ENCODE results near the gene AARS2.
A peak's percentile ranks its signal among the peaks of the same experiment; 100 is the strongest.
"Not testable (repeated sequence)": the region's sequence is repeated elsewhere in the genome, so short reads cannot be mapped to it uniquely, and the experiment has no call there.

The AARS2 gene

GRCh38 chr6:44328203-44328602 lies 15.1 kb upstream of the AARS2 start:
- DNase-seq: not testable (repeated sequence)

GRCh38 chr6:44327760-44328159 lies 14.6 kb upstream of the AARS2 start:
- no peak for DNase-seq

DNA sequence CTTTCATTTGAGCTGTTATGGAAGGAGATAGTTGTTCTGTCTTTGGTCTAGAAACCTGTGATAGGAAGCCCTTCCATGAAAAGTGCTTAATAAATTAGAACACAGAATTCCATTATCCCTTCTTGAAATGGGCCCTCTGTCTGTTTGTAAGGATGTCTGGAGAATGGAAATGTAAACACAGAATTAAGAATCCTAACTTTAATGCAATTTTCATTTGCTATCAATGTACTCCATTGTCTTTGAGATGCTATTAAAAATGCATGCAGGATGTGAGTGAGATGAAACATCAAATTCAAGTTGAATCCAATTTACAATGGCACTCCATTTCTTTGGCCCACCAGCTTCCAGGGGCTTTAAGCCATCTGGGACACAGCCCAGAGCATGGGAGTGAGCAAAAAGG lies 13.9 kb upstream of the AARS2 start:
- no peak for DNase-seq

GRCh38 chr6:44321210-44321609 lies 8.1 kb upstream of the AARS2 start:
- DNase-seq: no peak

- not testable (repeated sequence) for DNase-seq
These were observed 4.0 kb upstream of the AARS2 start for GRCh38 chr6:44317136-44317631.

- no peak for DNase-seq
These were observed 3.3 kb upstream of the AARS2 start for GRCh38 chr6:44316481-44316880.

- no peak for DNase-seq
These were observed 2.8 kb upstream of the AARS2 start for GRCh38 chr6:44315951-44316350.

GRCh38 chr6:44315516-44315915 lies 2.4 kb upstream of the AARS2 start:
- no peak for DNase-seq

DNA sequence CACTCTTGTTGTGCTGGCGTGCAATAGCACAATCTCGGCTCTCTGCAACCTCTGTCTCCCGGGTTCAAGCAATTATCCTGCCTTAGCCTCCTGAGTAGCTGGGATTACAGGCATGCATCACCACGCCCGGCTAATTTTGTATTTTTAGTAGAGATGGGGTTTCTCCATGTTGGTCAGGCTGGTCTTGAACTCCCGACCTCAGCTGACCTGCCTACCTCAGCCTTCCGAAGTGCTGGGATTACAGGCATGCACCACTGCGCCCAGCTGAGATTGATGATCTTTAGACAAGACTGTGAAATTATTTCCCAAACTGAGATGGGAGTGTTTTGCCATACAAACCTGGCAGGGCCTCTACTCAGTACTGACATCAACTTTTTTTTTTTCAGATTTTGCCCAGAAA lies 1.5 kb upstream of the AARS2 start:
- not testable (repeated sequence) for DNase-seq

- DNase-seq: no peak
These were observed 1.4 kb downstream of the AARS2 start for GRCh38 chr6:44311767-44312166.

DNA sequence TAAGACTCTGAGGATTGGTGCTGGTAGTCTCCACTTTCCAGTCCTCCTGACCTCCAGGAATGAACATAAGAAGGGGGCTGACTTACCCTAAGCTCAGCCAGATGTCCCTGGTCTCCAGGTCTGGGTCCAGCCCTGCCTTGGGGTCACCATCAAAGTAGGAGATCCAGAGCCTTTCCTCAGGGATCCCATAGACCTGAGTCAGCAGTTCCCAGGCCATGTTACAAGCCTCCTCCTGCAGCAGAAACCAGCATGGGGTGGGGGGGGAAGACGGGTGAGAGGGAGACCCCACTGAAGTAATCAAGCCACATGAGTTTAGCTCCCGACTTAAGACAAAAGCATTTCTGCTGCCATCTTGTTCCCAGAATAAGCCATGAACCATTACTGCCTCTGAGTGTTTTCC lies 1.8 kb downstream of the AARS2 start:
- no peak for DNase-seq

GRCh38 chr6:44310241-44310640 lies 2.9 kb downstream of the AARS2 start:
- no peak for DNase-seq

DNA sequence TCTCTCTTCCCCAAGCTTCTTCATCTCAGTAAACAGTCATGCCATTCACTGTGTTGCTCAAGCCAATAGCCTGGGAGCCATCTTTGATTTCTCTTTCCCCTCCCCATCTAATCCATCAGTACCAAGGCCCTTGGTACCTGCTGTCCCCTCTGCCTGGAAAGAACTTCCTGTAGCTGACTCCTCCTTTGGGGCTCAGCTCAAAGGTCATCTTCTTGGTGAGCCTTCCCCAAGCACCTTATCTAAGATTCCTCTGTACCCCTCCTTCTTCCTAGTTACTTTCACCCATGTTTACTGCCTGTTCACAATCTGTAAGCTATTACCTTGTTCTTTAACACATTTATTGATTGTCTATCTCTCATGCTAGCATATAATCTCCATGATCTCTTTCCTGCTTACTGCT lies 3.5 kb downstream of the AARS2 start:
- no peak for DNase-seq

GRCh38 chr6:44309092-44309491 lies 4.1 kb downstream of the AARS2 start:
- DNase-seq: no peak

- no peak for DNase-seq
These were observed 5.9 kb downstream of the AARS2 start for GRCh38 chr6:44307217-44307616.

DNA sequence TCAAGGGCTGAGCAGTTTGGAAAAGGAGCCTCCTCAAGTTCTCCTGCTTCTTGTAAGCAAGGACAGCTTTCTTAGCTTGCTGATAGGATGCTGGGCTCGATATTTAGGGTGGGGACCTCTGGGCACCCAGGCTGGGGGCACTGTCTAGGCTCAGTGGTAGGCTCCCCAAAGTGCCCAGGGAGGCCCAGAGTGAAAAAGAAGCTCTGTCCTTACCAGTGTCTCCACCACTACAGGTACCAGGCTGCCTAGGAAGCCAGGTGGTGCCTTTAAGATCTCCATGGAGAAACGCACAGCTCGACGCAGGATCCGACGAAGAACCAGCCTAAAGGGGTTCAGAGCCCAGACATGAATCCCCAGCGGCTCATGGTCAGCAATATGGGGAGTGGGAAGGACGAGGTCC lies 6.4 kb downstream of the AARS2 start:
- no peak for DNase-seq

DNA sequence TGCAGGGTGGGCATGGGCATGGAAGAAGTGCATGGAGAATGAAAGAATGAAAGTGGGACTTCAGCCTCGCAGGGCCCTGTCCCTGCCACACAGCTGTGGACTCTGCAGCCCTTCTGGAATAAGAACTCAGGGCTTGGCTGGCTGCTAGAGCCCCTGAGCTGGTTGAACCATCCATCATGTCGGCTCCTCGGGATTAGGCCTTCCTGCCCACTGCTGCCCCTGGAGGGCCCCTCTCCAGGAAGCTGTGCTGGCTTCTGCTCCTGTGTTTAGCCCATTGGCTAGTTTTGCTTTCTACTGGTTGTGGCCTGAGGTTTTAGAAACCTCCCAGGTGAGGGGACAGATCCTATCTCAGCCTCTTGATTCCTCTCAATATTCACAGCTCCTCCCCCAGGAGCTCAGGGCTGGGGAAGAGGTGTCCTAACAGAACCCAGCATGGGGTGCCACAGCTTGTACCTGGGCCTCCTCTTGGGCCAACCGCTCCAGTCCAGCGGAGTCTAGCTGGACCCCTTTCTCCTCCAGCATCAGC lies 7.9 kb downstream of the AARS2 start:
- DNase-seq: no peak

DNA sequence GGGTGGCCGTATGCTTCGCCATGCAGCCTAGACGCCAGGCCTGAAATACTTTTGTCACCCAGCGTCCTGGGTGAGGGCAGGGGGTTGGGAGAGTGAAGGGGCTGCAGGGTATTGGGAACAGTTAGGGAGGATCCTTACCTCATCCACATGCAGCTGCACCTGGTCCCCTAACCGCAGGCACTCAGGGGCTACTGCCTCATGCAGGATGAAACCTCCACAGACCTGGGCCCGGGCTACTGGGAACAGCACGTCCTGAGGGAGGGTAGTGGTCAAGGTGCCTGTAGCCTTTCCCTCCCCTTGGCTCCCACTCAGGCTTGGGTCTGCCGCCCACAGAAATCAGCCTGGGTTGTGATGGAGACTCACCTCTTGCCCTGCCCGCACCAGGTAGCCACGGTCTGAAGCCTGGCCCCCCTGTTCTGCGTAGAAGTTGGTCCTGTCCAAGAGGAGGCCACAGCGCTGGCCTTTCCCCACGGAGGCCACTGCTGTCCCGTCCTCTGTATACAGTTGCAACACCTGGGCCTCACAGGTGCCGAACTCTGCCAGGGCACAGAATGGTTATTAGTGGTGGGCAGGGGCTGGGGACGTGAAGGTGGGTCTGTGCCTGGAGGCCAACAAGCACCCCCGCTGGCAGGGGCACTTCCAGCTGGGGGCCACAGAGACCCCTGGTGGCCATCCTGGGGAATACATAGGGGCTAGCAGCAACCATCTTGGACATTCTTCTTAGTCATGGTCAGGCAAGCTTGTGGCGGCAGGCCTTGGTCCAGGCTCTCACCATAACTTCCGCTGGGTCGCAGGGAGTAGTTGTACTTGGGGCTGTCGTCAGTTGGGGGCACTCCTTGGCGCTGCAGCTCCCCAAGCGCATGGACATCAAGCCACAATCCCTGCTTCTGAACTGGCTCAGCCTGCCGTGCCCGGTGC lies 8.6 kb downstream of the AARS2 start:
- DNase-seq: peak; percentile 28

GRCh38 chr6:44303842-44304241 lies 9.3 kb downstream of the AARS2 start:
- DNase-seq: no peak

DNA sequence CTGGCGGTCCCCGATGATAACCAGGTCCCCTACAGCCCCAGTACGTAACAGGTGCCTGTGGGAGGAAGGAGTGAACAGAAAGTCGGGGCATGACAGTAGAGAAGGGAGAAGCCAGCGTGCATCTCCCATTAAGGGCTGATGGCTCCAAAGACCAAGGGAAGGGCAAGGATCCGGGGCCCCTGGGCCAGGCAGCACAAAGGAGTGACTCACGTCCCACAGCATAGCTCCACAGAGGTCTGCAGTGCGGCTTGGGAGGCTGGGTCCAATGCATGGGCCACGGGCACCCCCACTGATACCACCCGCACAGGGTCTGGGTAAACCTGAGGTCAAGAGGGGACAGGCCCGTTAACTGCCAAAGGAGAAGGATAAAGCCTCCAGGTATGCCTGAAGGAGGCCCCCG lies 10.3 kb downstream of the AARS2 start:
- no peak for DNase-seq

DNA sequence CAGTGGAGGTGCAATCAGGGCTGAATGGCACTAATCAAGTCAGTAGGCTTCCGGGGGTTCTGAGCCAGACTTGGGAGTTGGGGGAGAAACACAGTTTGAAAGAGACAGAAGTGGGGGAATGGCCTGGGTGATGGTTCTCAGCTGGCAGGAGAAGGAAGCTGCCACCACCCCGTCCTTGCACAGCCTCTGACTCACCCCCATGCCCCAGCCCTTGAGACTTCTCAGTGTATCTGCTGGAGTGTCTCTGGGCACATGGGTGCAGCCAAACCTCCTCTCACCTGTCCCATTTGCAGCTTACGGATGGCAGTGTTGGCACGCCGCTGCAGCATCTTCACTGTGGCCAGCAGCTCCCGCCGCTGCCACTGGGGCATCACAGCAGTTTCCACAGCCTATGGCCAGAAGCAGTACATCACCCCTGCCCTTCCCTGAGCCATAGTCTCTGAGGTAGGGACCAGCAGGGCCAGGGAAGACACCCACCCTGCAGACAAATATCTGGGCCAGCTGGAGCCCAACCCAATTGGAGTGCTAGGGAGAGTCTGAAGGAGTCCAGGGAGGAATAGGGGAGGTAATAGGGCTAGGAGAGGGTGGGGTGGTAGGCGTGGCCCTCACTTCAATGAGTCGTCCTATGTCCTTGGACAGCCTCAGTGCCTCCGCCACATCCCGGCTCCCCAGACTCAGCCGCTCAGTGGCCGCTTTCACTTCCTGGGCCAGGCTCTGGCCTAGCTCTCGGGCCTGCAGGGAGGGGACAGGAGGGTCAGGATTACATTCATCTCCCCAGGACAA lies 11.2 kb downstream of the AARS2 start:
- no peak for DNase-seq

DNA sequence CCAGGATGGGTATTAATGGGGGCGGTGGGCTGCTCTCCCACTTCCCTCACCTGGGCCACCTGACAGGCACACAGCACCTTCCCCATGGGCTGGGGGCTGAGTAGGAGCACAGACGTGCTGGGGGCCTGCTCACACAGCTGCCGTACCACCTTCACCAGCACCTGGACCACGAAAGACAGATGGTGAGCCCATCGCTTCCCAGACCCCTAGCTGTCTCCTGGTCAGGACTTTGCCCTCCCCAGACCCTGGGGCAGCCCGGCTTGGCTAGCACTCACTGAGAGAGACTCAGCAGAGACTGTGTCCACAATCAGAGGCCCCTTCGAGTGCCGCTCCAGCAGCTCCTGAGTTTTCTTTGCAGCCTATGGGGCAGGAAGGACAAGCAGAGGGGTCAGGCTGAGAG lies 12.0 kb downstream of the AARS2 start:
- DNase-seq: no peak

GRCh38 chr6:44300292-44300823 lies 12.8 kb downstream of the AARS2 start:
- no peak for DNase-seq
